RWPE2 (cell line): ENCODE data around the gene EXOC6.

Experiments
- ATAC-seq: fragments of 200-7000 bp; cut with Tn5 transposase; 3 replicates; pipeline ENCODE4 v1.9.1; 2021; ENCODE audit warnings: low read depth
- DNase-seq: peaks from one replicate; pipeline ENCODE4 v3.0.0-alpha.2; 2020; ENCODE audit warnings: low spot score
- H3K27ac ChIP-seq: fragments of 450-650 bp; 2 replicates; pipeline ENCODE4 v1.5.1; 2017; ENCODE audit warnings: mild to moderate bottlenecking; ENCODE audit not compliant: poor library complexity, severe bottlenecking
- H3K27me3 ChIP-seq: fragments of 250-450 bp; sonication (Bioruptor Pico); 2 replicates; pipeline ENCODE4 v1.5.1; 2021; ENCODE audit warnings: mild to moderate bottlenecking, moderate library complexity; ENCODE audit not compliant: insufficient read depth, poor library complexity, severe bottlenecking
- H3K36me3 ChIP-seq: fragments of 250-450 bp; sonication (Bioruptor Pico); 2 replicates; pipeline ENCODE4 v1.5.1; 2020; ENCODE audit warnings: low read depth, mild to moderate bottlenecking, moderate library complexity
- H3K4me1 ChIP-seq: fragments of 250-450 bp; sonication (Bioruptor Pico); 2 replicates; pipeline ENCODE4 v1.5.1; 2021; ENCODE audit warnings: mild to moderate bottlenecking, moderate library complexity; ENCODE audit not compliant: insufficient read depth, poor library complexity, severe bottlenecking
- H3K4me3 ChIP-seq: fragments of 250-450 bp; sonication (Bioruptor Pico); 2 replicates; pipeline ENCODE4 v1.5.1; 2021; ENCODE audit warnings: mild to moderate bottlenecking, moderate library complexity; ENCODE audit not compliant: severe bottlenecking
- H3K9me3 ChIP-seq: fragments of 250-450 bp; sonication (Bioruptor Pico); 2 replicates; pipeline ENCODE4 v1.5.1; 2021; ENCODE audit warnings: mild to moderate bottlenecking, moderate library complexity; ENCODE audit not compliant: severe bottlenecking
- TF ChIP-seq, protein P1 (sequence below): fragments of 450-650 bp; IDR thresholded peaks from one replicate; pipeline ENCODE4 v1.5.1; 2017; ENCODE audit warnings: mild to moderate bottlenecking, moderate library complexity; ENCODE audit not compliant: poor library complexity, severe bottlenecking

EXOC6 gene

DNA sequence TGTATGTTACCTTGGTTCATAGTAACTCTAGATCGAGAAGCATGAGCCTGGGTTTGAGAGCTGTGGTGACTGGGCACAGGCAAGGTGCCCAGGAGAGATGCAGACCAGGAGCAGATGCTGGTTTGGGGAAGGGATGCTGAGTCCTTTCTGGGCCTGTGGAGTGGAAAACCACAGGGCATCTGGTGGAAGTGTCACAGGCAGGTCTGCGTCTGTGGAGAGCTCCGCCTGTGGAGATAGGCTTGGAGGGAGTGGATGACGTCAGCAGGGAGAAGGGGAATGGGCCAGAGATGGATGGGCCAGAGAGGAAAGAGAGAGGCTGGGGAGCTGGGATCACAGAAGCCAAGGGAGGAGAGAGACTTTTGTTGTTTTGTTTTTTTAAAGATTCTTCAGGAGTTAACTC, 240.1 kb downstream of the EXOC6 start:
- TF ChIP-seq, protein P1, sequence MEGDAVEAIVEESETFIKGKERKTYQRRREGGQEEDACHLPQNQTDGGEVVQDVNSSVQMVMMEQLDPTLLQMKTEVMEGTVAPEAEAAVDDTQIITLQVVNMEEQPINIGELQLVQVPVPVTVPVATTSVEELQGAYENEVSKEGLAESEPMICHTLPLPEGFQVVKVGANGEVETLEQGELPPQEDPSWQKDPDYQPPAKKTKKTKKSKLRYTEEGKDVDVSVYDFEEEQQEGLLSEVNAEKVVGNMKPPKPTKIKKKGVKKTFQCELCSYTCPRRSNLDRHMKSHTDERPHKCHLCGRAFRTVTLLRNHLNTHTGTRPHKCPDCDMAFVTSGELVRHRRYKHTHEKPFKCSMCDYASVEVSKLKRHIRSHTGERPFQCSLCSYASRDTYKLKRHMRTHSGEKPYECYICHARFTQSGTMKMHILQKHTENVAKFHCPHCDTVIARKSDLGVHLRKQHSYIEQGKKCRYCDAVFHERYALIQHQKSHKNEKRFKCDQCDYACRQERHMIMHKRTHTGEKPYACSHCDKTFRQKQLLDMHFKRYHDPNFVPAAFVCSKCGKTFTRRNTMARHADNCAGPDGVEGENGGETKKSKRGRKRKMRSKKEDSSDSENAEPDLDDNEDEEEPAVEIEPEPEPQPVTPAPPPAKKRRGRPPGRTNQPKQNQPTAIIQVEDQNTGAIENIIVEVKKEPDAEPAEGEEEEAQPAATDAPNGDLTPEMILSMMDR = no peak
- DNase-seq (no peak), ATAC-seq (no peak)
- Histone ChIP-seq H3K36me3 (no peaks in the 10 kb centered on the region), H3K27ac (no peak overlapping the region), H3K9me3 (no peaks in the 10 kb centered on the region), H3K4me3 (no peak overlapping the region), H3K4me1 (no peaks in the 10 kb centered on the region), H3K27me3 (no peaks in the 10 kb centered on the region)

DNA sequence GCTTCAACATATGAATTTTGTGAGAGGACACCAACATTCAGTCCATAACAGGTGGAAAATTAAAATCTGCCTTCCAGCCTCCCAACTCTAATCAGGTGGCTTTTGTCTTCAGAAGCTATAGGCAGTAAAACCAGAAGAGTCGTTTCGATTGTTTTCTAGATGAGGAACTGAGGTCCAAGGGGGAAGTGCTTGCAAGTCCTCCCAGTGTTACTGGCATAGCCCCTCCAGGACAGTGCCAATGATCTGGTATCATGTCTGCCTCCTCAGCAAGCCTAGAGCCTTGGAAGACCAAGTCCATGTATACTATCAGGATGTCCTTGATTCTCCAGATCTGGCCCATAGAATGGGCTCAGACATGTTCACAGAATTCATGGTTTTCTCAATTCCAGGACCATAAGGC, 242.3 kb downstream of the EXOC6 start:
- no peaks in the 10 kb centered on the region for H3K4me1 ChIP-seq
- no peaks in the 10 kb centered on the region for H3K9me3 ChIP-seq
- no peak overlapping the region for H3K27ac ChIP-seq
- no peak overlapping the region for H3K4me3 ChIP-seq
- DNase-seq = no peak
- TF ChIP-seq, protein P1 = no peak
- ATAC-seq = no peak
- no peaks in the 10 kb centered on the region for H3K27me3 ChIP-seq
- no peaks in the 10 kb centered on the region for H3K36me3 ChIP-seq

DNA sequence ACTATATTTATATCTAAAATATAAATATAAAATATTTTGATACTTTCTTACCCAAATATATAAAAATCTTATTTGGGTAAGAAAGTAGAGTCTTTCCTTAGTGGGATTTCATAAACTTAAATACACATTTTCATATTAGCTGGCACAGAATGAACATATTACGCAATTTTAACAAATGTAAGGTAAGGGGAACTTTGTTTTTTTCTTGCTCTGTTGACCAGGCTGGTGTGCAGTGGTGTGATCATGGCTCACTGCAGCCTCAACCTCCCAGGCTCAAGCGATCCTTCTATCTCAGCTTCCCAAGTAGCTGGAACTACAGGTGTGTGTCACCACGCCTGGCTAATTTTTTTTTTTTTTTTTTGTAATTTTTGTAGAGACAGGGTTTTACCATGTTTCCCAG, 243.6 kb downstream of the EXOC6 start:
- TF ChIP-seq, protein P1 = no peak
- H3K36me3 ChIP-seq = no peaks in the 10 kb centered on the region
- no peak for ATAC-seq
- H3K27me3 ChIP-seq = no peaks in the 10 kb centered on the region
- no peak overlapping the region for H3K4me3 ChIP-seq
- H3K4me1 ChIP-seq = no peaks in the 10 kb centered on the region
- no peaks in the 10 kb centered on the region for H3K9me3 ChIP-seq
- DNase-seq = no peak
- H3K27ac ChIP-seq = no peak overlapping the region

DNA sequence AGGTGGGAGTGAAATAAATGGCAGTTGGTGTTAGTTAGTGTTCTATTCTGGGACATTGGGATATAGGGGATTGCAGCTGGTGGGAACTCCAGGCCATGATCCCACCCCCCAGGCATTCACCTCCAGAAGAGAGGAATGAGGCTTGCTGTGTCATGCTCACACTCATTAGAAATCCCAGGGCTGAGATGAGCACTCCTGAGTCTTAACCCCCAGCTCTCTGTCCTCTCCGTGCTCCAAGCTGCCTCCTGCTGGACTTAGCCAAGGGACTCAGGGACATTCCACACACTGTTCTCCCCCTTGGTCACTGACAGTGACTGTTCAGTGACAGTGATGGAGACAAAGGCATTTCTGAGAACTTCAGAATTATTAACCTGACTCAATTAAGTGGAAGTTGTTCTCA, 246.9 kb downstream of the EXOC6 start:
- no peak for ATAC-seq
- H3K9me3 ChIP-seq = no peaks in the 10 kb centered on the region

DNA sequence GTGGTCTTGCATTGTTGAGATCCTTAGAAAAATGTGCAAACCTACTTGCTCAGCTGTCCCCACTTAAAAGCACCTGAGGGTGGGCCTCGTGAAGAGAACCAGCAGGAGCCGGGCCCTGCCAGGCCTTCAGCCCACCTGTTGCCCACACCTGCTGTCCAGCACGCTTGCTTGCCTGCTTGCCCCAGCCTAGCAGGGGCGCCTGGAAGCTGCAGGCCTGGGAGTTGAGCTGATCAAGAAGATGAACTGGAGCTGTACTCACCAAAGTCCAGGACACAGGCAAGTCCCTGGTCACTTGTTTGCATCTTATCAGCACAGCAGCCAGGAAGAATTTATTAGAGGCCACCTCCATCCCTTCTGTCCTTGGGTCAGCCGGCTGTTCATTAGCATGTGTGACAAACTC, 248.6 kb downstream of the EXOC6 start:
- Histone ChIP-seq H3K9me3 (no peaks in the 10 kb centered on the region), H3K36me3 (no peaks in the 10 kb centered on the region), H3K4me3 (no peak overlapping the region), H3K27ac (no peak overlapping the region), H3K27me3 (no peaks in the 10 kb centered on the region), H3K4me1 (no peaks in the 10 kb centered on the region)
- no peak for ATAC-seq
- no peak for DNase-seq
- TF ChIP-seq, protein P1 = no peak

More for the DNA sequence above, 246.9 kb downstream of the EXOC6 start:
- Histone ChIP-seq H3K27ac (no peak overlapping the region), H3K4me1 (no peaks in the 10 kb centered on the region), H3K36me3 (no peaks in the 10 kb centered on the region), H3K27me3 (no peaks in the 10 kb centered on the region), H3K4me3 (no peak overlapping the region)
- TF ChIP-seq, protein P1 = no peak
- DNase-seq = no peak
